GM18907 (cell line): Measurements from ENCODE around the gene ZNF768.
"Not testable (repeated sequence)": the region's sequence is repeated elsewhere in the genome, so short reads cannot be mapped to it uniquely, and the experiment has no call there.

Source experiments
- ATAC-seq: cut with Tn5 transposase; IDR thresholded peaks from one replicate; pipeline ENCODE4 v1.9.1; 2021; ENCODE audit warnings: mild to moderate bottlenecking, moderate library complexity; ENCODE audit not compliant: unreplicated experiment

Gene ZNF768

GRCh38 chr16:30511509-30511908, 14.9 kb downstream of the ZNF768 start:
- no peak for ATAC-seq

GRCh38 chr16:30510376-30510938, 15.9 kb downstream of the ZNF768 start:
- ATAC-seq, result no peak

- no peak for ATAC-seq
Measured at GRCh38 chr16:30509081-30509765, 17.1 kb downstream of the ZNF768 start.

- ATAC-seq, result no peak
Measured at GRCh38 chr16:30503403-30504296, 22.7 kb downstream of the ZNF768 start.

GRCh38 chr16:30499284-30499683, 27.1 kb downstream of the ZNF768 start:
- ATAC-seq, result no peak

GRCh38 chr16:30494709-30495108, 31.7 kb downstream of the ZNF768 start:
- no peak for ATAC-seq

- no peak for ATAC-seq
Measured at GRCh38 chr16:30493941-30494488, 32.4 kb downstream of the ZNF768 start.

GRCh38 chr16:30491744-30492308, 34.5 kb downstream of the ZNF768 start:
- ATAC-seq, result no peak

- no peak for ATAC-seq
Measured at GRCh38 chr16:30491229-30491628, 35.1 kb downstream of the ZNF768 start.

GRCh38 chr16:30490210-30490609, 36.2 kb downstream of the ZNF768 start:
- no peak for ATAC-seq

GRCh38 chr16:30488764-30489605, 37.4 kb downstream of the ZNF768 start:
- ATAC-seq, result no peak

GRCh38 chr16:30485818-30486436, 40.4 kb downstream of the ZNF768 start:
- no peak for ATAC-seq

GRCh38 chr16:30484887-30485286, 41.5 kb downstream of the ZNF768 start:
- no peak for ATAC-seq

- ATAC-seq, result no peak
Measured at GRCh38 chr16:30482366-30482765, 44.0 kb downstream of the ZNF768 start.

GRCh38 chr16:30481381-30481780, 45.0 kb downstream of the ZNF768 start:
- no peak for ATAC-seq

- no peak for ATAC-seq
Measured at GRCh38 chr16:30478766-30479478, 47.4 kb downstream of the ZNF768 start.

- ATAC-seq, result not testable (repeated sequence)
Measured at GRCh38 chr16:30477773-30478172, 48.6 kb downstream of the ZNF768 start.

- no peak for ATAC-seq
Measured at GRCh38 chr16:30476991-30477390, 49.4 kb downstream of the ZNF768 start.

GRCh38 chr16:30474684-30475083, 51.7 kb downstream of the ZNF768 start:
- no peak for ATAC-seq
